Prostate gland (tissue), 2 donors: ENCODE data around the gene FEZF2.

Source experiments
- POLR2A ChIP-seq: fragments of 450-650 bp; IDR thresholded peaks from one replicate; pipeline ENCODE4 v1.6.1; 2016; ENCODE audit warnings: antibody characterized with exemption, mild to moderate bottlenecking
- TF ChIP-seq, protein P1 (sequence below), 4 experiments: fragments of 200-600 bp in 2 of 4; fragments of 450-650 bp in 2 of 4; sonication (generic) in 2 of 4; IDR thresholded peaks; 1 replicate in 3 of 4; 2 replicates in 1 of 4; pipeline ENCODE4 v1.5.1; 2016 to 2019; ENCODE audit warnings: antibody characterized with exemption in 4 of 4, mild to moderate bottlenecking in 2 of 4, moderate library complexity in 2 of 4

DNA sequence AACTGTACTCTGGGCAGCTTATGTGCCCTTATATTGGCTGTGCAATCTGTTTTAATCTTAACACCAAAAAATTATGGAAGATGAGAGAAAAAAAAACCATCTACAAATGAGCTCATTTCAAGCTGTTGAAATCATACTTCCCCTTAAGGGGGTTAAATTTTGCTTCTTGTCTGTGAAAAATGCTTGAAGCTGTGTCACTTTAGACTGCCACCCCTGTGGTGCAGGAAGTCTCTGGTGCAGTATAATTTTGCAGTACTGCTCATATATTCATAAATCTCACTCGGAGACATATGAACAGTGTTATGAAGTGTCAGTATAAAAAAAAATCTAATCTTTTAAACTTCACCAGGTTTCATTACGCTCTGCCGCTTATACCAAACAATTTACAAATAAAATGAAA lies 30.4 kb upstream of the FEZF2 start:
- TF ChIP-seq, protein P1, sequence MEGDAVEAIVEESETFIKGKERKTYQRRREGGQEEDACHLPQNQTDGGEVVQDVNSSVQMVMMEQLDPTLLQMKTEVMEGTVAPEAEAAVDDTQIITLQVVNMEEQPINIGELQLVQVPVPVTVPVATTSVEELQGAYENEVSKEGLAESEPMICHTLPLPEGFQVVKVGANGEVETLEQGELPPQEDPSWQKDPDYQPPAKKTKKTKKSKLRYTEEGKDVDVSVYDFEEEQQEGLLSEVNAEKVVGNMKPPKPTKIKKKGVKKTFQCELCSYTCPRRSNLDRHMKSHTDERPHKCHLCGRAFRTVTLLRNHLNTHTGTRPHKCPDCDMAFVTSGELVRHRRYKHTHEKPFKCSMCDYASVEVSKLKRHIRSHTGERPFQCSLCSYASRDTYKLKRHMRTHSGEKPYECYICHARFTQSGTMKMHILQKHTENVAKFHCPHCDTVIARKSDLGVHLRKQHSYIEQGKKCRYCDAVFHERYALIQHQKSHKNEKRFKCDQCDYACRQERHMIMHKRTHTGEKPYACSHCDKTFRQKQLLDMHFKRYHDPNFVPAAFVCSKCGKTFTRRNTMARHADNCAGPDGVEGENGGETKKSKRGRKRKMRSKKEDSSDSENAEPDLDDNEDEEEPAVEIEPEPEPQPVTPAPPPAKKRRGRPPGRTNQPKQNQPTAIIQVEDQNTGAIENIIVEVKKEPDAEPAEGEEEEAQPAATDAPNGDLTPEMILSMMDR (IDR thresholded peaks at IDR 0.05) = no peak
- no peak for TF ChIP-seq POLR2A
